HL-60 (cell line): ENCODE results near the gene ZNF334.

ENCODE experiments used
- POLR2AphosphoS5 ChIP-seq: IDR thresholded peaks from 2 replicates; pipeline ENCODE4 v1.6.1; 2012; ENCODE audit warnings: low read depth
- TF ChIP-seq, protein P1 (sequence below): IDR thresholded peaks from one replicate; pipeline ENCODE4 v1.5.1; 2011; ENCODE audit warnings: low read length, control low read depth, inconsistent platforms; ENCODE audit not compliant: insufficient read depth

DNA sequence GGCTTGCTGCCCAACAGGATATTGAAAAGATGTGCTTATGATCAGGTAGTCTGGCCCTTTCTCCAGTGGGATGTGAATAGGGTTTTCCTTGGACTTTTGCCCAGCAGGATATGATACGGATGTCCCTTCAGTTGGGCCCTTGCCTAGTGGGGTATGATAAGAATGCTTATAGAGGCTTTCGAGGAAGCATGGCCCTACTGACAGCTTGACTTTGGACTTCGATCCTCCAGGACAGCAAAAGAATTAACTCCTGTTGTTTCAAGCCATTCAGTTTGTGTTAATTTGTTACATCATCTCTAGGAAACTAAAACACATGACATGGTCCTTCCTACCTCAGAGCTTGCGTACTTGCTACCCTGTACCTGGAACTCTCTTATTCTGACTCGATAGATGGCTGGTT lies 9.7 kb upstream of the ZNF334 start:
- TF ChIP-seq, protein P1, sequence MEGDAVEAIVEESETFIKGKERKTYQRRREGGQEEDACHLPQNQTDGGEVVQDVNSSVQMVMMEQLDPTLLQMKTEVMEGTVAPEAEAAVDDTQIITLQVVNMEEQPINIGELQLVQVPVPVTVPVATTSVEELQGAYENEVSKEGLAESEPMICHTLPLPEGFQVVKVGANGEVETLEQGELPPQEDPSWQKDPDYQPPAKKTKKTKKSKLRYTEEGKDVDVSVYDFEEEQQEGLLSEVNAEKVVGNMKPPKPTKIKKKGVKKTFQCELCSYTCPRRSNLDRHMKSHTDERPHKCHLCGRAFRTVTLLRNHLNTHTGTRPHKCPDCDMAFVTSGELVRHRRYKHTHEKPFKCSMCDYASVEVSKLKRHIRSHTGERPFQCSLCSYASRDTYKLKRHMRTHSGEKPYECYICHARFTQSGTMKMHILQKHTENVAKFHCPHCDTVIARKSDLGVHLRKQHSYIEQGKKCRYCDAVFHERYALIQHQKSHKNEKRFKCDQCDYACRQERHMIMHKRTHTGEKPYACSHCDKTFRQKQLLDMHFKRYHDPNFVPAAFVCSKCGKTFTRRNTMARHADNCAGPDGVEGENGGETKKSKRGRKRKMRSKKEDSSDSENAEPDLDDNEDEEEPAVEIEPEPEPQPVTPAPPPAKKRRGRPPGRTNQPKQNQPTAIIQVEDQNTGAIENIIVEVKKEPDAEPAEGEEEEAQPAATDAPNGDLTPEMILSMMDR = no peak
- no peak for TF ChIP-seq POLR2AphosphoS5
